Suppressor macrophage treated with lipopolysaccharide for 4 hours (primary cell): ENCODE results near the gene RNF144B.
"Not testable (repeated sequence)": the region's sequence is repeated elsewhere in the genome, so short reads cannot be mapped to it uniquely, and the experiment has no call there.

ENCODE experiments used
- DNase-seq: peaks from one replicate; pipeline ENCODE4 v3.0.0-alpha.2; 2020

RNF144B gene

DNA sequence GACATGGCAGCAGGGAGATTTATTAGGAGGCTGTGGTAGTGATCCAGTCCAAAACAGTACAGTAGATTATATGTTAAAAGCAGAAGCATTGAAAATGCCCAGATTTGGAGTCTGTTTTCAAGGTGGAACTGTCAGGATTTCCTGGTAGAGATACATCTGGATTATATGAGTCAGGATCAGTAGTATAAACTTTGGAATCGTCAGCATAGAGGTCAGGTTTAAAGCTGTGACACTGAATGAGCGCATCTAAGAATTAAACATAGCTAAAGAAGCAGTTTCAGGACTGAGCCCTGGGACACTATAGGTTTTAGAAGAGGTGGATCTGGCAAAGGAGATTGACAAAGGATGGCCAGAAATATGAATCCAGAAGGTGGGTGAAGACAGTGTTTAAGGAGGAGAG, 60.4 kb downstream of the RNF144B start:
- DNase-seq, result no peak

DNA sequence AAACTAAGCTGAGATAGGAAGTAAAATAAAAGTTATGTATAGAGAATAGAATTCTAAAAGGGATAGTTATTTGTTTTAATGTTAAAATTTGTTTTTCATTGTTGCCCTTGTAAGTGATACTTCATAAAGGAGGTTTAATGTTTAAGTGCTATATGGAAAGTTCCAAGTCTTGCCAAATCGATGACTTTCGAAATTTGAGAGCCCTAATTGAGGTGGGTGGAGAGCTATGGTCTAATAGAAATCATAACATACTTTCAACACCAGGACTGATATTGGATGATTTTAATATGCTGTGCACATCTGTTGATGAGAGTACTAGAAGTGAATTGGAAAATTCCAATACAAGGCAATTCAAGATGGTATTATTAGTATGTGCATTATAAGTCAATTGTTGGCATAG, 64.6 kb downstream of the RNF144B start:
- peak; percentile 42 for DNase-seq

- DNase-seq, result no peak
Observed at GRCh38 chr6:18454446-18454845, 67.3 kb downstream of the RNF144B start.

DNA sequence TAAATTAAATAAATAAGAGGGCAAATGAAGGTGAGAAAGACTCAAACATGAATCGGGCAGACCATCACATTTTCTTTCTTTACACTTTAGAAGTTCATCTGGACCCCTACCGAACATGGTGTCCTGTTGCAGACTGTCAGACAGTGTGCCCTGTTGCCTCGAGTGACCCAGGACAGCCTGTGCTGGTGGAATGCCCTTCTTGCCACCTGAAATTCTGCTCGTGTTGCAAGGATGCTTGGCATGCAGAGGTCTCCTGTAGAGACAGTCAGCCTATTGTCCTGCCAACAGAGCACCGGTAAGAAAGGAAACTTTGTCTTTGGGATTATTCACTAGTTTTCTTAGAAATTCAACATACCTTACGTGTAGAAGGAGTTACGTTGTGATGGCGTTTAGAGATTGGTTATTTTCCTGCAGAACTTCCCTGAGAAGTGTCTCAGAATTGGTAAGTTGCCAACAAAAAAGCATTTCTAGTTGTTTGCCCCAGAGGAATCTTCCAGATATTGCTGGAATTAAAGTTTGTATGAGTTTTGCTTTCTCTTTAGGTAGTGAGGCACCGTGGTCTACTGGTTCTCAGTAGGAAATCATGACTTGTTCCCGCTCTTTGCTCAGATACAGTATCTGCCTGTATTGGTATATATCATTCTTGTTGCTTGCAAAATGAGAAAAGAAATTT, 70.1 kb downstream of the RNF144B start:
- peak; percentile 55 for DNase-seq

- DNase-seq, result not testable (repeated sequence)
Observed at GRCh38 chr6:18458086-18458485, 70.9 kb downstream of the RNF144B start.

GRCh38 chr6:18463429-18463828, 76.3 kb downstream of the RNF144B start:
- DNase-seq, result no peak

- no peak for DNase-seq
Observed at GRCh38 chr6:18464176-18464575, 77.0 kb downstream of the RNF144B start.

DNA sequence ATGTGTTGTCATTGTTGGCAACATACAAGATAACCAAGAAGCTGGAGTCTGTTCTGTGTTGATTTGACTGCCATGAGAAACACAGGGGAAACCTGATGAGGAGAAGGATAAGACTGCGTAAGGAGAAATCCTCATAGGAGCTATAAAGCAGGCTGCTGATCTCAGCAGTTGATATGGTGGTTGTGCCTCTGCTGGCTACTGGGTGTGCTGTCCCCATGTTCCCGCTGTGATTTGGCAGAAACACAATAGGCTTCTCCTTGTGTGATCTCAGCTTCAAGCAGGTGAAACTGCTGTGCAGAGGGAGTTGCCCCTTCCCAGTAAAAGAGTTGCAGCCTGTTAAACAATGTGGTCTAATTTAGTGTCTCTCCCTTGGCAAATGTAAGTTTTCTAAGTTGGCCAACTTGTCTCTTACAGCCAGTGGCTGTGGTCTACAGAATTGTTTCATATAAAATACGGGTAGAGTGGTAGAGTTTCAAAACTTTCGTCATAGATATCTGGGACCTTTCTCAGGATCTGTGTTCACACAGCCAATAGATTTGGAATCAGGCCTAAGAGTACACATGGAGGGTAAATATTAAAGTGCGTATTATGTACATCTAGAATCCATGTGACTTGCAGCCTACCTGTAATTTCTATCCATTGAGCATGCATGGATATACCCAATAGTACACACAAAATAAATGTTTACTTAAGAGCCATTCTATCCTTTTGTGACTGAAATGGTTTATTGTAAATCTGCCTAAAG, 78.4 kb downstream of the RNF144B start:
- no peak for DNase-seq

DNA sequence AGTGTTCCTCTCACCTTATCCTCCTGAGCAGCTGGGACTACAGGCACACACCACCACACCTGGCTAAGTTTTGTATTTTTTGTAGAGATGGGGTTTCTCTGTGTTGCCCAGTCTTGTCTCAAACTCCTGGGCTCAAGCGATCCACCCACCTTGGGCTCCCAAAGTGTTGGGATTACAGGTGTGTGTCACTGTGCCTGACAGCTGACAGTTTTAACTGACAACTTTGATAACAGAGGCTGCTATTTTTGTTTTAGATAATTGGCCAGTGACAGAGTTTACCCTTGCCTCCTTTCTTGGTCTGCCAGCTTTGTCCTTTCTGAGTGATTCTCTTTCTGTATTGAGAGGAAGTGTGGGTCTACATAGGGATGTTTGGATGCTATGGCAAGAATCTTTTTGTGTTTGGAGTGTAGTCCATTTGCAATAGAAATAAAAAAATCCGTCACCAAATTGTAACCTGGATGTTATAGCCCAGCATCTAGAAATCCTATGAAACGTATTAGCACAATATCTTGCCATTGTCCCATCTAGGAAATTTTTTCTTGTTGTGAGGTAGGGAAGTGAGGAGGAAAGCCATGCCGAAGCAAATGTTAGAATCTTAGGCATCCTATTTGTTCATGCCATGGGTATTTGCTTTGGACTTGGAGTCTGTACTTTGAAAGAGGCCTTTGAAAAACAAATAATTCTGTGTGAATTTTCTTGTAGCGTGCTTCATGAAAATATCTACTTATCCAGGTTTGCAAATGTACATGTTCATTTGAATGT, 80.8 kb downstream of the RNF144B start:
- DNase-seq, result no peak

DNA sequence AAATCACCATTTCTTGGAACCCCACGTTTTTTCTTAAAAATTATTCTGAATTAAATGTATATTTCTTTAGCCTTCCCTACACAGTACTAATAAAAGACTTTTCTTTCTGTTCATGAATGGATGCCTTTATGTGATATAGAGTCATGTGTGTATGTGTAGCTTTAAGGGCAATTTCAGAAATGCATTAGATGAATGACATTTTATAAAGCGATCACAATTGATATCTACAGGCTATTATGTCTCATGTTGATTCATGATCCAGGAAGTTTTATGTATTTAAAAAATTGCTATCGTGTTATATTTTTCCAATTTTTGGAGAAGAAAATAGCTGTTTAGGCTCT, 81.3 kb downstream of the RNF144B start:
- DNase-seq, result no peak

GRCh38 chr6:18469536-18469935, 82.4 kb downstream of the RNF144B start:
- no peak for DNase-seq

- no peak for DNase-seq
Observed at GRCh38 chr6:18471232-18471964, 84.2 kb downstream of the RNF144B start.

- peak; percentile 39 for DNase-seq
Observed at GRCh38 chr6:18472941-18473340, 85.8 kb downstream of the RNF144B start.

GRCh38 chr6:18473755-18474154, 86.6 kb downstream of the RNF144B start:
- DNase-seq, result peak; percentile 83

- DNase-seq, result peak; percentile 91
Observed at GRCh38 chr6:18477301-18477941, 90.3 kb downstream of the RNF144B start.

DNA sequence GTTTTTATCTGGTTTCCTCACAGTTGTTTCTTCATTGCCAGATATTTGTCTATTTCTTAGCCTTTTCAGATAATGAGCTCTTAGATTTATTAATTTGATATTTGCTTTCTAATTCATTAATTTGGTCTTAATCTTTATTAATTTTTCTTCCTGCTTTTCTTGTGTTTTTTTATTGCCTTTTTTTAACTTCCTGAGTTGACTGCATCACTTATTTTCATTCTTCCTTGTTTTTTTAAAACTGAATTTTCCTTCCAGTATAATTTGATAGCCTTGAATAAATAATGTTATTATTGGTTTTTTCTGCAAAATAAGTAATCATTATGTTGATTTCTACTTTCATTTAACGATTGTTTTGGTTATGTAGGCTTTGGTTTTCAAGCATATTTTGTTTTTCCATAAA, 91.5 kb downstream of the RNF144B start:
- DNase-seq, result no peak

- DNase-seq, result peak; percentile 35
Observed at GRCh38 chr6:18481870-18482269, 94.7 kb downstream of the RNF144B start.

GRCh38 chr6:18485660-18486435, 98.7 kb downstream of the RNF144B start:
- DNase-seq, result no peak

DNA sequence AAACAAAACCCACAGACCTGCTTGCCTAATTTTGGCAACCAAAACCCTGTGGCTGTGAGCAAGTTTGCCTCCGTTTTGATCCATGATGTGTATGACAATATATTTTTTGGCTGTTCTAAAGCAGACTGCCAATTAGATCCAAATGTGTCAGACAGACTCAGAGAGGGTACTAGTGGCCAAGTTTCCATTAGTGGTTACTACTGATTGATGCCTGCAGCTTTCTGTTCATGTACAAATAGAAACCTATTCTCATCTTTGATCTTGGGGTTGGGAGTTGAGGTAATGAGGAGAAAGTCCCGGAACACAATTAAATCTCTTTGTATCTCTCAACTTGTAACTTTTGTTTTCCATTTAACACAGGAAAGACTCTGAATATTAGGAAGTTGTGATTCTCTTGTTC, 100.9 kb downstream of the RNF144B start:
- DNase-seq, result no peak

GRCh38 chr6:18488526-18489270, 101.5 kb downstream of the RNF144B start:
- DNase-seq, result no peak

DNA sequence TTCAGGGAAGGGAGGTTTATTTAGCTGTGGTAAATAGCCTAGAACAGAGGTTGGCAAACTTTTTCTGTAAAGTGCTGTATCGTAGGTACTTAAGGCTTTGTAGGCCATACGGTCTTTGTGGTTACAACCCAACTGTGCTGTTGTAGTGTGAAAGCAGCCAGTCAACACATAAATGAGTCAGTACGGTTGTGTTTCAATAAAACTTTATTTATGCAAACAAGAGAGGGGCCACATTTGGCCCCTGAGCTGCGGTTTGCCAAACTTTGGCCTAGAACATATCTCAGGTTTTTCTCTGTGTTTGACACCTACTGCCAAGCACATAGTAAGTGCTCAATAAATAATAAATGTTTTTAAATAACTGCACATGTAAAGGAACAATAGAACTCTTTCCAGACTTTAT, 102.2 kb downstream of the RNF144B start:
- DNase-seq, result no peak
